Astrocyte of the spinal cord (primary cell): ENCODE results near the gene SYNGR2.
A peak's percentile ranks its signal among the peaks of the same experiment; 100 is the strongest.

ENCODE experiments used
- DNase-seq: peaks from one replicate; pipeline ENCODE4 v3.0.0; 2011; ENCODE audit warnings: low read depth, low spot score
- H3K4me3 ChIP-seq: 2 replicates; pipeline ENCODE4 v1.5.1; 2011; ENCODE audit warnings: low read depth, mild to moderate bottlenecking, low read length, moderate library complexity
- CTCF ChIP-seq: IDR thresholded peaks from 2 replicates; pipeline ENCODE4 v1.5.1; 2012; ENCODE audit warnings: low read depth, mild to moderate bottlenecking, low read length, inconsistent platforms
- in situ Hi-C: cut with HindIII; loops from 2 replicates; pipeline ENCODE4 v1.10.0; 2017; ENCODE audit warnings: low sequenced_read_pairs

The SYNGR2 gene

GRCh38 chr17:78183916-78184315, 15.5 kb downstream of the SYNGR2 start:
- in situ Hi-C loops, result no loop called here
- no peak for TF ChIP-seq CTCF
- no peak for DNase-seq
- H3K4me3 ChIP-seq, result no peak overlapping the region

GRCh38 chr17:78184351-78184750, 16.0 kb downstream of the SYNGR2 start:
- no peak overlapping the region for H3K4me3 ChIP-seq
- in situ Hi-C loops, result no loop called here
- TF ChIP-seq CTCF, result no peak

GRCh38 chr17:78184868-78185267, 16.5 kb downstream of the SYNGR2 start:
- H3K4me3 ChIP-seq, result no peak overlapping the region
- TF ChIP-seq CTCF, result no peak
- in situ Hi-C loops, result no loop called here
- DNase-seq, result no peak

More at GRCh38 chr17:78184351-78184750, 16.0 kb downstream of the SYNGR2 start:
- DNase-seq, result no peak

- no peak for DNase-seq
- peak overlapping the region; percentile 72 for H3K4me3 ChIP-seq
- in situ Hi-C loops, result no loop called here
- TF ChIP-seq CTCF, result no peak
These were observed 17.8 kb downstream of the SYNGR2 start for GRCh38 chr17:78185981-78186691.

- peak; percentile 73 for TF ChIP-seq CTCF
- in situ Hi-C loops, result no loop called here
- DNase-seq, result peak; percentile 98
- H3K4me3 ChIP-seq, result peak within 1 kb of the TSS; percentile 72
These were observed 18.6 kb downstream of the SYNGR2 start, which contains the start of the genes AFMID and TK1 for GRCh38 chr17:78186692-78187595. Gene AFMID, plus strand, starts transcription at chr17:78187362. Its CDS starts 9 bp downstream, at chr17:78187371. Gene TK1, minus strand, starts transcription at chr17:78187052. Its CDS starts 58 bp downstream, at chr17:78186994.

- in situ Hi-C loops, result no loop called here
- H3K4me3 ChIP-seq, result no peak overlapping the region
- no peak for TF ChIP-seq CTCF
- DNase-seq, result no peak
These were observed 28.3 kb downstream of the SYNGR2 start for GRCh38 chr17:78196716-78197115.
